CD8-positive, alpha-beta memory T cell (primary cell): ENCODE measurements around the gene ZNF764. TPM values are rescaled to one million over a fixed set of nuclear protein-coding genes. Genes with fewer than 3 reads are reported as not detected.
A peak's percentile ranks its signal among the peaks of the same experiment; 100 is the strongest.

ENCODE experiments used
- CTCF ChIA-PET: fragments of 350-600 bp; sonication (Branson Sonifier 250); formaldehyde crosslinking; loops from one replicate; lab custom pipeline; 2021; ENCODE audit warnings: antibody characterized with exemption; lab: Charles Lee
- POLR2A ChIA-PET: fragments of 350-600 bp; sonication (Branson Sonifier 250); formaldehyde crosslinking; loops from one replicate; lab custom pipeline; 2021; ENCODE audit warnings: antibody characterized with exemption; lab: Charles Lee
- DNase-seq, 5 donors: peaks; one replicate each; pipeline versions ENCODE4 v3.0.0 to v3.0.0-alpha.2; 2020 to 2022; ENCODE audit warnings: mixed read lengths in 1 of 5
- H3K27ac ChIP-seq: one replicate; pipeline ENCODE4 v1.7.0; 2013; ENCODE audit warnings: low read depth, mild to moderate bottlenecking, low read length, moderate library complexity
- H3K27me3 ChIP-seq: 2 replicates; pipeline ENCODE4 v1.7.0; 2013; ENCODE audit warnings: low read length, mild to moderate bottlenecking; ENCODE audit not compliant: insufficient read depth, poor library complexity, severe bottlenecking
- H3K36me3 ChIP-seq: 2 replicates; pipeline ENCODE4 v1.7.0; 2013; ENCODE audit warnings: mild to moderate bottlenecking, low read length, moderate library complexity; ENCODE audit not compliant: insufficient read depth
- H3K4me1 ChIP-seq: 2 replicates; pipeline ENCODE4 v1.7.0; 2013; ENCODE audit warnings: mild to moderate bottlenecking, low read length, moderate library complexity; ENCODE audit not compliant: insufficient read depth
- H3K4me3 ChIP-seq: 2 replicates; pipeline ENCODE4 v1.7.0; 2013; ENCODE audit warnings: mild to moderate bottlenecking, low read length
- H3K9me3 ChIP-seq: 2 replicates; pipeline ENCODE4 v1.7.0; 2013; ENCODE audit warnings: mild to moderate bottlenecking, low read length
- H3K27ac Mint-ChIP-seq, 8 donors: one replicate each; pipeline ENCODE4 v1.8.0; 2020 to 2021; ENCODE audit warnings: mixed read lengths in 8 of 8, mild to moderate bottlenecking in 6 of 8, inconsistent platforms in 3 of 8, moderate library complexity in 3 of 8
- H3K27me3 Mint-ChIP-seq, 2 donors: one replicate each; pipeline ENCODE4 v1.8.0; 2020 to 2021; ENCODE audit warnings: mixed read lengths in 2 of 2, mild to moderate bottlenecking in 1 of 2, moderate library complexity in 1 of 2
- H3K36me3 Mint-ChIP-seq, 3 donors: one replicate each; pipeline ENCODE4 v1.8.0; 2020 to 2021; ENCODE audit warnings: mixed read lengths in 3 of 3, inconsistent platforms in 1 of 3, mild to moderate bottlenecking in 1 of 3
- H3K4me1 Mint-ChIP-seq, 3 donors: one replicate each; pipeline ENCODE4 v1.8.0; 2020 to 2021; ENCODE audit warnings: mixed read lengths in 3 of 3, inconsistent platforms in 1 of 3, mild to moderate bottlenecking in 1 of 3
- H3K4me3 Mint-ChIP-seq, 7 donors: one replicate each; pipeline ENCODE4 v1.8.0; 2020 to 2021; ENCODE audit warnings: mixed read lengths in 7 of 7, mild to moderate bottlenecking in 6 of 7, moderate library complexity in 4 of 7, inconsistent platforms in 2 of 7
- H3K9me3 Mint-ChIP-seq, 5 donors: one replicate each; pipeline ENCODE4 v1.8.0; 2020 to 2022; ENCODE audit warnings: mixed read lengths in 5 of 5, mild to moderate bottlenecking in 3 of 5, moderate library complexity in 2 of 5, inconsistent platforms in 1 of 5
- polyA plus RNA-seq: library from polyadenylated mRNA; unstranded; fragments of 300-500 nt; fragmentation: Illumina TruSeq; gene quantifications from one replicate; pipeline ENCODE4 v1.2.3, GENCODE V29; 2021
- total RNA-seq, 2 experiments: library from RNA; stranded (reverse); gene quantifications; one replicate each; pipeline ENCODE4 v1.2.3, GENCODE V29; 2021

Gene ZNF764
- total and polyA plus RNA-seq, 3 experiments from 2014 or later, result 8.9 to 15.7 (median 15.1) TPM

GRCh38 chr16:30519120-30520049, 38.8 kb downstream of the ZNF764 start:
- H3K4me3 ChIP-seq, result no peak overlapping the region
- DNase-seq, result peak in 1 of 5 donors; percentile 16
- H3K27ac Mint-ChIP-seq, result peak overlapping the region; percentile 20 to 94 (median 65)
- peaks cover 51% of the 10 kb centered on the region for H3K36me3 ChIP-seq
- peaks cover 13 to 29% (median 20%) of the 10 kb centered on the region in 3 donors for H3K4me1 Mint-ChIP-seq
- peak overlapping the region in 5 of 7 donors; percentile 8 to 59 (median 15) for H3K4me3 Mint-ChIP-seq
- no peaks in the 10 kb centered on the region for H3K9me3 Mint-ChIP-seq
- peaks cover 11 to 77% (median 13%) of the 10 kb centered on the region in 3 donors for H3K36me3 Mint-ChIP-seq
- peaks cover 0 to 1% of the 10 kb centered on the region in 2 donors for H3K27me3 Mint-ChIP-seq
- POLR2A ChIA-PET, result interaction anchor here (1.2 kb wide), 1 partner anchor 40 kb away, joined by 6 read pairs; no protein-coding TSS in a partner anchor
- H3K9me3 ChIP-seq, result no peaks in the 10 kb centered on the region
- no peaks in the 10 kb centered on the region for H3K27me3 ChIP-seq
- no peak overlapping the region for H3K27ac ChIP-seq
- CTCF ChIA-PET, result interaction anchor here (0.8 to 1.5 kb wide), 3 partner anchors 9 to 38 kb away, joined by 3 to 4 read pairs (median 3); no protein-coding TSS in a partner anchor
- H3K4me1 ChIP-seq, result no peaks in the 10 kb centered on the region

DNA sequence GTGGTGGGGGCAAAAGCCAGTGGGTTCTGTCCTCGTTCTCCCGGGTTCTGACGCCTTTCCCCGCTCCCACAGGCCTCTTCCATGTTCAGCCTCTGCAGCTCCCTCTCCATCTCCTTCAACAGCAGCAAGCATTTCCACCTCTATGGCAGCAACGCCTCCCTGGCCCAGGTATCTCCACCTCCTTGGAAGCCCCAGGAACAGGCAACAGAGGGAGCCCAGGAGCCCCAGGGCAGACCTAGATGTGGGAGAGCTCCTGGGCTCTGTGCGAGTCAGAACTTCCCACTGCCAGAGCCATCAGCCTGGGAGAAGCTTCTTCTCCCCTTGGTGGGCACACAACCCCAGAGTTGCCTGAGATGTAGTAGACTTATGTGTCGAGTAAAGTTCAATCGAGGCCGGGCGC, 39.6 kb downstream of the ZNF764 start:
- H3K9me3 ChIP-seq, result no peaks in the 10 kb centered on the region
- DNase-seq, result no peak
- no peaks in the 10 kb centered on the region for H3K27me3 ChIP-seq
- Mint-ChIP-seq H3K4me1 (peaks cover 13 to 31% (median 20%) of the 10 kb centered on the region in 3 donors), H3K9me3 (no peaks in the 10 kb centered on the region), H3K27me3 (peaks cover 0 to 1% of the 10 kb centered on the region in 2 donors), H3K4me3 (peak overlapping the region in 1 of 7 donors; percentile 28), H3K36me3 (peaks cover 13 to 84% (median 16%) of the 10 kb centered on the region in 3 donors), H3K27ac (peak overlapping the region in 5 of 8 donors; percentile 42 to 93 (median 52))
- no peaks in the 10 kb centered on the region for H3K4me1 ChIP-seq
- peaks cover 55% of the 10 kb centered on the region for H3K36me3 ChIP-seq
- CTCF ChIA-PET, result interaction anchor here (1.2 to 1.5 kb wide), 2 partner anchors 17 to 39 kb away, joined by 3 to 4 read pairs; no protein-coding TSS in a partner anchor
- POLR2A ChIA-PET, result interaction anchor here (0.6 to 1.7 kb wide), 4 partner anchors 9 to 59 kb away, joined by 3 to 6 read pairs (median 4); no protein-coding TSS in a partner anchor
- H3K4me3 ChIP-seq, result no peak overlapping the region
- H3K27ac ChIP-seq, result no peak overlapping the region

DNA sequence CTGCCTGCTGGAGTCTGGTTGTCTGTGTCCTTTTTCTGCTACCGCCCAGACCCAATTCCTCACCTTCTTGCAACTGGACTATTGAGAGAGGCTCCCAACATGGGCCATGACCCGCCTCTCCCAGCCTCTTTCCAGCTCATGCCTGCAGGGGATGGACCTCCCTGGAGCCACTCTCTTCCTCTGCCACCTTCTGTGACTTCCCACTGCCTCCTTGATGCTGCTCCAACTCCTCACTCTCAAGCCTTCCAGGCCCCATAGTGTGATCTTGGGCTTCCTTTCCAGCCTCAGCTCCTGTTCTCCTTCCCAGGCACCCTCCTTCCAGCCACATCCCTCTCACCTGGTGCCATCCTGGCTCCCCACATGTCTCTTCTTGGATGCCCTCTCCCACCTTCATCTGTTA, 42.9 kb downstream of the ZNF764 start:
- POLR2A ChIA-PET, result interaction anchor here (0.7 to 1.0 kb wide), 3 partner anchors 14 to 43 kb away, joined by 3 to 11 read pairs (median 3); partner anchors contain the start of gene ZNF764
- CTCF ChIA-PET, result interaction anchor here (2.0 kb wide), 1 partner anchor 85 kb away, joined by 6 read pairs; the partner anchor contains the start of gene DCTPP1

DNA sequence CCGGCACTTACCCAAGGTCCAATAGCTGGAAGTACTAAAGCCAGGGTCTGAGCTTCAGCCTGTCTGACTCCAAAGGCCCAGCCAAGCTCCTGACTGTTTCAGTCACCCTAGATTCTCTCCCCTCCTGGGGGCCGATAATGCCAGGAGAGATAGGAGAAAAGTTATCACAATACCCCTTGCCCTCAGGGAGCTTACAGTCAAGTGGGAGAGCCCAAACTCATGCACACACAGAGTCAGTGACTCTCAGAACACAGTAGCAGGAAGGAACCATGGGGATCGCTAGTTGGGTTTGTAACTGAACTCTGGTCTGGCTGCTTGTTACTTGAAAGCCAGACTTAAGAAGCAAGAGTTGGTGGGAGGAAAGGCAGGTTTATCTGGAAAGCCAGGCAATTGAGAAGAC, 46.7 kb downstream of the ZNF764 start:
- POLR2A ChIA-PET, result interaction anchor here (1.3 kb wide), 1 partner anchor 35 kb away, joined by 5 read pairs; no protein-coding TSS in a partner anchor
- peak overlapping the region in 5 of 8 donors; percentile 17 to 74 (median 66) for H3K27ac Mint-ChIP-seq

More for the DNA sequence above, 42.9 kb downstream of the ZNF764 start:
- Mint-ChIP-seq H3K27me3 (peaks cover 0 to 1% of the 10 kb centered on the region in 2 donors), H3K4me1 (peaks cover 14 to 37% (median 24%) of the 10 kb centered on the region in 3 donors), H3K9me3 (no peaks in the 10 kb centered on the region), H3K36me3 (peaks cover 30 to 96% (median 38%) of the 10 kb centered on the region in 3 donors), H3K27ac (peak overlapping the region in 7 of 8 donors; percentile 39 to 91 (median 79)), H3K4me3 (no peak overlapping the region)
- Histone ChIP-seq H3K4me3 (no peak overlapping the region), H3K4me1 (no peaks in the 10 kb centered on the region), H3K36me3 (peaks cover 84% of the 10 kb centered on the region), H3K9me3 (no peaks in the 10 kb centered on the region), H3K27me3 (no peaks in the 10 kb centered on the region), H3K27ac (no peak overlapping the region)
- DNase-seq, result no peak

DNA sequence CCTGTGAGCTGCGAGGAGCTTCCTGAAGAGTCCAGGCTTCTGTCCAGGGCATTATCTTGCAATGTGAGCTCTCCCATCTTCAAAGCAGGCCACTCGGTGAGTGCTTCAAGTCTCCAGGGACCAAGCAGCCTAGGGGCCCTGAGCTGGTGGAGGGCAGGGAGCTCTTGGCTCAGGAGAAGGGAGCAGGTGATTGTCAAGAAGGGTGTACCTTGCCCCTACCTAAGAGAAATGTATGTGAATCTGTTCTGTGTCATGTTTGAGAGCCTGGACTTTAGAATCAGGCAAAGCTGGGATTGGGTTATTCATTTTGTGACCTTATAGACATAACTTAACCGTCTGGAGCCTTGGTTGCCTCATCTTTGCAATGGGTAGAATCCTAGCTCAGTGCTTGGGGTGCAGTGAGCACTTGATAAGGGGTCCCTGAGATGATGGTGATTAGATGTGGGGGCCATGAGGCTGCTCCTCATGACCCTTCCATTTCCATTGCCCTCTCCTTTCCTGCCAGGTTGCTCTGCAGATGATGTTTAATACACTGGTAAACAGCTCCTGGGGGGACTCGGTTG, 47.7 kb downstream of the ZNF764 start:
- H3K36me3 Mint-ChIP-seq, result peaks cover 20 to 84% (median 28%) of the 10 kb centered on the region in 3 donors
- Histone ChIP-seq H3K27ac (peak overlapping the region; percentile 2), H3K4me1 (no peaks in the 10 kb centered on the region), H3K4me3 (no peak overlapping the region), H3K9me3 (no peaks in the 10 kb centered on the region), H3K27me3 (no peaks in the 10 kb centered on the region), H3K36me3 (peaks cover 66% of the 10 kb centered on the region)
- no peaks in the 10 kb centered on the region for H3K9me3 Mint-ChIP-seq
- CTCF ChIA-PET, result interaction anchor here (1.3 kb wide), 1 partner anchor 81 kb away, joined by 5 read pairs; the partner anchor contains the start of gene DCTPP1
- peak overlapping the region in 6 of 8 donors; percentile 32 to 96 (median 55) for H3K27ac Mint-ChIP-seq
- no peaks in the 10 kb centered on the region for H3K27me3 Mint-ChIP-seq
- DNase-seq, result no peak
- POLR2A ChIA-PET, result interaction anchor here (0.6 to 0.8 kb wide), 2 partner anchors 29 to 95 kb away, joined by 3 to 6 read pairs; no protein-coding TSS in a partner anchor
- no peak overlapping the region for H3K4me3 Mint-ChIP-seq
- peaks cover 4 to 25% (median 13%) of the 10 kb centered on the region in 3 donors for H3K4me1 Mint-ChIP-seq

More for the DNA sequence above, 46.7 kb downstream of the ZNF764 start:
- CTCF ChIA-PET, result interaction anchor here (0.7 to 1.1 kb wide), 2 partner anchors 81 to 115 kb away, joined by 3 to 4 read pairs; partner anchors contain the start of gene DCTPP1
- H3K36me3 ChIP-seq, result peaks cover 73% of the 10 kb centered on the region
- H3K27me3 ChIP-seq, result no peaks in the 10 kb centered on the region
- H3K9me3 Mint-ChIP-seq, result no peaks in the 10 kb centered on the region
- H3K27me3 Mint-ChIP-seq, result no peaks in the 10 kb centered on the region
- DNase-seq, result no peak
- no peak overlapping the region for H3K27ac ChIP-seq
- H3K4me3 Mint-ChIP-seq, result no peak overlapping the region
- peaks cover 5 to 26% (median 13%) of the 10 kb centered on the region in 3 donors for H3K4me1 Mint-ChIP-seq
- no peaks in the 10 kb centered on the region for H3K4me1 ChIP-seq
- H3K36me3 Mint-ChIP-seq, result peaks cover 19 to 87% (median 29%) of the 10 kb centered on the region in 3 donors
- H3K4me3 ChIP-seq, result no peak overlapping the region
- H3K9me3 ChIP-seq, result no peaks in the 10 kb centered on the region

DNA sequence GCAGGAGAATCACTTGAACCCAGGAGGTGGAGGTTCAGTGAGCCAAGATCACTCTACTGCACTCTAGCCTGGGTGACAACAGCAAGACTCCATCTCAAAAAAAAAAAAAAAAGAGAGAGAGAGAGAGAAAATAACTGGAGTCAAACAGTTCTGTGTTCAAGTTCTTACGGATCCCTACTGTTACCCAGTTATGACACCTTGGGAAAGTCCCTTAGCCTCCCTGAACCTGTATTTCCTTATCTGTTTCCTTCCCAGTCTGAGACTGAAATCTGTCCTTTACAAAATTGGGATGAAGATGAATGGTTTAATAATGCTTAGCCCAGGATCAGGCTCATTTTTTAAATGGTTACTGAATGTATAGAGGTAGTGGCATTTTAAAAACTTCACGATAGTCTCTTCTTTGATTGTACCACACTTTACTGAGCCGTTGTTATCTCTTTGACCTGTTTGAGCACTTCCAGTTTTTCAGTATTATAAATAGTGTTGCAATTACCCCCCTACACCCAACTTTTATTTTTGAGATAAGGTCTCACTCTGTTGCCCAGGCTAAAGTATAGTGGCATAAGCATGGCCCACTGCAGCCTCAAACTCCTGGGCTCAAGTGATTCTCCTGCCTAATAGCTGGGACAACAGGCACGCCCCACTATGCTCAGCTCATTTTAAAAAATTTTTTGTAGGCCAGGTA, 49.0 kb downstream of the ZNF764 start:
- no peaks in the 10 kb centered on the region for H3K27me3 ChIP-seq
- no peak overlapping the region for H3K27ac ChIP-seq
- H3K27me3 Mint-ChIP-seq, result no peaks in the 10 kb centered on the region
- H3K4me3 Mint-ChIP-seq, result no peak overlapping the region
- no peak for DNase-seq
- POLR2A ChIA-PET, result interaction anchor here (0.6 to 0.8 kb wide), 3 partner anchors 18 to 37 kb away, joined by 5 to 6 read pairs (median 6); no protein-coding TSS in a partner anchor
- CTCF ChIA-PET, result interaction anchor here (0.8 to 1.3 kb wide), 2 partner anchors 8 to 79 kb away, joined by 3 to 5 read pairs; partner anchors contain the start of gene DCTPP1
- H3K36me3 Mint-ChIP-seq, result peaks cover 25 to 83% (median 28%) of the 10 kb centered on the region in 3 donors
- H3K9me3 ChIP-seq, result no peaks in the 10 kb centered on the region
- peaks cover 3 to 24% (median 13%) of the 10 kb centered on the region in 3 donors for H3K4me1 Mint-ChIP-seq
- H3K27ac Mint-ChIP-seq, result peak overlapping the region in 5 of 8 donors; percentile 21 to 89 (median 43)
- no peak overlapping the region for H3K4me3 ChIP-seq
- no peaks in the 10 kb centered on the region for H3K9me3 Mint-ChIP-seq
- no peaks in the 10 kb centered on the region for H3K4me1 ChIP-seq
- peaks cover 72% of the 10 kb centered on the region for H3K36me3 ChIP-seq
